Nephron (organoid): ENCODE results near the gene ABHD17A.
A peak's percentile ranks its signal among the peaks of the same experiment; 100 is the strongest.

ENCODE experiments used
- H3K27ac Mint-ChIP-seq, 3 experiments: 2 replicates each; pipeline ENCODE4 v1.8.0; 2020; ENCODE audit warnings: mixed read lengths in 3 of 3, mild to moderate bottlenecking in 2 of 3, moderate library complexity in 1 of 3
- H3K27me3 Mint-ChIP-seq: 2 replicates; pipeline ENCODE4 v1.8.0; 2021; ENCODE audit warnings: low read depth, mild to moderate bottlenecking, moderate library complexity, mixed read lengths
- H3K36me3 Mint-ChIP-seq: 2 replicates; pipeline ENCODE4 v1.8.0; 2020; ENCODE audit warnings: low read depth, mixed read lengths
- H3K4me1 Mint-ChIP-seq: 2 replicates; pipeline ENCODE4 v1.8.0; 2020; ENCODE audit warnings: mixed read lengths
- H3K4me3 Mint-ChIP-seq, 3 experiments: 2 replicates each; pipeline ENCODE4 v1.8.0; 2020; ENCODE audit warnings: mild to moderate bottlenecking in 3 of 3, mixed read lengths in 3 of 3, moderate library complexity in 2 of 3
- H3K9me3 Mint-ChIP-seq: 2 replicates; pipeline ENCODE4 v1.8.0; 2020; ENCODE audit warnings: mixed read lengths
- TF ChIP-seq, protein P1 (sequence below), 3 experiments: fragments of 200-600 bp; sonication (generic); IDR thresholded peaks; one replicate each; pipeline ENCODE4 v1.5.0; 2021; ENCODE audit warnings: antibody characterized with exemption in 3 of 3; ENCODE audit not compliant: unreplicated experiment in 3 of 3

Gene ABHD17A

DNA sequence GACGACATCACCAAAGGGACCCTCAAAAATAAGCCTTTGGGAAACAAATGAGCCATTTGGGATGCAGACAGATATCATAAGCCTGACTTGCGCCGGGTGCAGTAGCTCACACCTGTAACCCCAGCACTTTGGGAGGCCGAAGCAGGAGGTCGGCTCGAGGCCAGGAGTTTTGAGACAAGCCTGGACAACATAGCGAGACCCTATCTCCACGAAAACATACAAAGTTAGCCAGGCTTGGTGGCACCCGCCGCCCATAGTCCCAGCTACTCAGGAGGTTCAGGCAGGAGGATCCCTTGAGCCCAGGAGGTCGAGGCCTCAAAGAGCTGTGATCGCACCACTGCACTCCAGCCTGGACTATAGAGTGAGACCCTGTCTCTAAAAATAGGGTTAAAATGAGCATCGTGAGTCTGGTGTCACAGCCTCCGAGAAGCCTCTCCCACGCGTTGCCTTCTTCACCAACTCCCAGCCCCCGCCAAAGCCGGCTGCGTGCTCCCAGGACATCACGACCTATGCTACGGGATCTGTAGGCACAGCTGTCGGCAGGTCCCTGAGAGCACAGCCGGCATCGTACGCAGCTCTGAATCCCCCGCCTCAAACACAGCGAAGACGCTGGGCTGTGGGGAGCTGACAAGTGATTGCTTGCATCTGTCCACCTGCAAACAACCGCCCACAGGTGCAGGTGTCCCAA lies 38.6 kb downstream of the ABHD17A start:
- Mint-ChIP-seq H3K36me3 (no peaks in the 10 kb centered on the region), H3K27me3 (no peaks in the 10 kb centered on the region), H3K4me3 (peak overlapping the region; percentile 94 to 96 (median 96))

DNA sequence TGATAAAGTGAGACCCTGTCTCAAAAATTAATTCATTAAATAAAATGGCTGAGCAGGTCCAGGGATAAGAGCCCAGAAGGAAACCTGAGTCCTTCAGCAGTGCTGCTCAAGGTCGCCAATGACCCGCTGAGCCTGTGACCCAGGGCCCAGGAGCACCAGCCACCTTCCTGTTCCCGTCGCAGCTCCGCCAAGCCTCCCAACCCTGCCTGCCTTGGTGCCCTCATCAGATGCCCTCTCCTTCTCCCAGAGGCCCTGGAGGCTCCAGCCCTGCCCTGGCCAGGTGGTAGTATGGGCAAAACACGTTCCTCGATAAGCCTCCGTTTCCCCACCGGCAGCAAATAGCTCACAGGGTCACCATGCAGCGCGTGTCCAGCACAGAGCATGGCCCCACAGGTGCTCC lies 39.7 kb downstream of the ABHD17A start:
- Mint-ChIP-seq H3K27me3 (no peaks in the 10 kb centered on the region), H3K36me3 (no peaks in the 10 kb centered on the region), H3K27ac (peak overlapping the region; percentile 86 to 99 (median 95)), H3K9me3 (no peaks in the 10 kb centered on the region), H3K4me3 (peak overlapping the region; percentile 94 to 96 (median 96)), H3K4me1 (peaks cover 51% of the 10 kb centered on the region)
- TF ChIP-seq, protein P1, sequence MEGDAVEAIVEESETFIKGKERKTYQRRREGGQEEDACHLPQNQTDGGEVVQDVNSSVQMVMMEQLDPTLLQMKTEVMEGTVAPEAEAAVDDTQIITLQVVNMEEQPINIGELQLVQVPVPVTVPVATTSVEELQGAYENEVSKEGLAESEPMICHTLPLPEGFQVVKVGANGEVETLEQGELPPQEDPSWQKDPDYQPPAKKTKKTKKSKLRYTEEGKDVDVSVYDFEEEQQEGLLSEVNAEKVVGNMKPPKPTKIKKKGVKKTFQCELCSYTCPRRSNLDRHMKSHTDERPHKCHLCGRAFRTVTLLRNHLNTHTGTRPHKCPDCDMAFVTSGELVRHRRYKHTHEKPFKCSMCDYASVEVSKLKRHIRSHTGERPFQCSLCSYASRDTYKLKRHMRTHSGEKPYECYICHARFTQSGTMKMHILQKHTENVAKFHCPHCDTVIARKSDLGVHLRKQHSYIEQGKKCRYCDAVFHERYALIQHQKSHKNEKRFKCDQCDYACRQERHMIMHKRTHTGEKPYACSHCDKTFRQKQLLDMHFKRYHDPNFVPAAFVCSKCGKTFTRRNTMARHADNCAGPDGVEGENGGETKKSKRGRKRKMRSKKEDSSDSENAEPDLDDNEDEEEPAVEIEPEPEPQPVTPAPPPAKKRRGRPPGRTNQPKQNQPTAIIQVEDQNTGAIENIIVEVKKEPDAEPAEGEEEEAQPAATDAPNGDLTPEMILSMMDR (IDR thresholded peaks at IDR 0.05; ENCODE audit: unreplicated experiment in 3 of 3), result no peak

More for the DNA sequence above, 38.6 kb downstream of the ABHD17A start:
- H3K9me3 Mint-ChIP-seq, result no peaks in the 10 kb centered on the region
- peak overlapping the region; percentile 95 to 99 (median 96) for H3K27ac Mint-ChIP-seq
- TF ChIP-seq, protein P1 (IDR thresholded peaks at IDR 0.05; ENCODE audit: unreplicated experiment in 3 of 3), result no peak
- H3K4me1 Mint-ChIP-seq, result peaks cover 42% of the 10 kb centered on the region

DNA sequence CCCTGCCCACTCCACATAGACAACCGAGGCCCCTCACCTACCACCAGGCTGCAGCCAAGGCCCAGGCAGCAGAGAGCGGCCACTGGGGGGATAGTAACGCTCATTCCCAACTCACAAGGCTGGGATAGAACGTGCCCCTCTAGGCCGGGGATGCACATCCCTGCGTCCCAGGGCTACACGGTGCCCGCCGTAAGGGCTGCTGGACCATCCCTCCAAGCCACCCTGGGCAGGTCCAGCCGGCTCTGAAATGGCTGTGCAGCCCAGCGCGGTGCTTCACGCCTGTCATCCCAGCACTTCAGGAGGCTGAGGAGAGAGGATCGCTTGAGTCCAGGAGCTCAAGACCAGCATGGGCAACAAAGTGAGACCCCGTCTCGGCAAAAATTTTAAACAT lies 40.2 kb downstream of the ABHD17A start:
- Mint-ChIP-seq H3K27ac (no peak overlapping the region), H3K9me3 (no peaks in the 10 kb centered on the region), H3K27me3 (no peaks in the 10 kb centered on the region), H3K36me3 (no peaks in the 10 kb centered on the region), H3K4me3 (peak overlapping the region; percentile 58 to 67 (median 63)), H3K4me1 (peaks cover 55% of the 10 kb centered on the region)
- TF ChIP-seq, protein P1 (IDR thresholded peaks at IDR 0.05; ENCODE audit: unreplicated experiment in 3 of 3), result no peak

DNA sequence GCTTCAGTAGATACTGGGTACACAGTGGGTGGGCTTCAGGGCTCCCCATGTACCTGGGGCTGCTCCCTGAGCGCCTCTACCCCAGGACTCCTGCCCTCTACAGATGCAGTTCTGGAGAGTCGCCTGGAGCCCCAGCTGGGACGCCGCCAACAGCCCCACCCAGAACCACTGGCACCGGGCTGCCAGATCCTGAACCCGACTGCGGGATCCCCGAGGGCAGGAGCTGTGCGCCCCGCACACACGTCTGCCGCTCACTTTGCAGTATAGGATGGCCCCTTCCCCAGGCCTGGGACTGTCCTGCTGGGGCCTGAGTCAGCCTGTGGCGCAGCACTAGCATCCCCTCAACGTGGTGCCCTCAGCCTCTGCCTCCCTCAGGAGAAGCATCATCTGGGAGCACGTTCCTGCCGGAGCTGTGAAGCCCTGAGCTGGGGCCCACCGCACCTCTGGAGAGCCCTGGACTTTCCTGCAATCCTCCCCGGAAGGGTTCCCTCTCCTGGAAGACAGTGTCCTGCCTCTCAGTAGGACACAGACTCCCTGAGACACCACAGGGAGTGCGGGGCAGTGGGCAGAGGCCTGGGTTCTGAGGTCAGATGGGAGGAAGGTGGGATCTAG lies 40.7 kb downstream of the ABHD17A start:
- H3K9me3 Mint-ChIP-seq, result no peaks in the 10 kb centered on the region
- peaks cover 55% of the 10 kb centered on the region for H3K4me1 Mint-ChIP-seq
- H3K27ac Mint-ChIP-seq, result no peak overlapping the region
- TF ChIP-seq, protein P1 (IDR thresholded peaks at IDR 0.05; ENCODE audit: unreplicated experiment in 3 of 3), result no peak
- no peaks in the 10 kb centered on the region for H3K36me3 Mint-ChIP-seq
- peak overlapping the region; percentile 58 to 67 (median 63) for H3K4me3 Mint-ChIP-seq
- H3K27me3 Mint-ChIP-seq, result no peaks in the 10 kb centered on the region

DNA sequence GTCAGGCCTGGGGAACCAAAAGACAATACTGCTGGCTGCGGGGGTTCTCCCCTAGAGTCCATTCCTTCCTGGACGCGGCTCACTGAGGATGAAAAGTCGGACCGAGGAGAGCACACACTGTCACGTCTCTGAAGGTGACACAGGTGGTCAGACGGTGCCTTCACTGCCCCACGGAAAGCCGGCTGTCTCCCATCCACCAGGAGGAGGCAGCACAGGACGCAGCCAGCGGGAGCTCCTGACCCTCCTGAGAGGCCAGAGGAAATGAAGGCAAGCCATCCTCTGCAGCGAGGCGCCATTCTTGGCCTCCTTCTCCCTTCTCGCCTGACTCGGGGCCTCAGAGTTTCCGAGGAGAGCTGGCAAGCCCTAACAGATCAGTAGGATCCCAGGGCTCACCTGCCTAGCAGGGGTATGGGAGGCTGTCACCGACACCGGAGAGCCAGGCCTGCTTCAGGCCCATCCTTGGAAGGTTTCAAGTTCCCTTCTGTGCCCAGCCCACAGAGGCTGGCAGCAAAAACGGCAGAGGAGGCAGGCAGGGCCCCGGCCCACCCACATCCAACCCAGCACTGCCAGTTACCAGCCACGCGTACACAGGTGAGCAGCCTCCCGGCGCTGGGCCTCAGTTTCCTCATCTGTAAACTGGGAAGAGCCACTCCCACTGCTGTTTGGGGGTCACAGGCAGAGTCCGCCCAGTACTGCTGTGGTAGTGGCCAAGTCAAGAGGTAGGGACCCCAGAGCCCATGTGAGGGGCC lies 41.5 kb downstream of the ABHD17A start:
- TF ChIP-seq, protein P1 (IDR thresholded peaks at IDR 0.05; ENCODE audit: unreplicated experiment in 3 of 3), result no peak
- Mint-ChIP-seq H3K4me3 (peak overlapping the region; percentile 19 to 61 (median 59)), H3K36me3 (no peaks in the 10 kb centered on the region), H3K9me3 (no peaks in the 10 kb centered on the region), H3K4me1 (peaks cover 55% of the 10 kb centered on the region), H3K27me3 (no peaks in the 10 kb centered on the region), H3K27ac (peak overlapping the region in 2 of 3 experiments; percentile 60 to 76)
